Panc1 (cell line): Measurements from ENCODE around the gene VANGL2. TPM values are rescaled to one million over a fixed set of nuclear protein-coding genes. Genes with fewer than 3 reads are reported as not detected.

Source experiments
- ATAC-seq: fragments of 200-7000 bp; cut with Tn5 transposase; 2 replicates; pipeline ENCODE4 v1.9.1; 2020; ENCODE audit warnings: mild to moderate bottlenecking, moderate library complexity
- BruUV-seq: library from RNA; stranded (reverse); fragments of 400-500 nt; replicated peaks from 2 replicates; lab custom pipeline; 2021; lab: Mats Ljungman, UMichigan
- CTCF ChIA-PET: fragments of 300-600 bp; sonication (Branson Sonifier 250); formaldehyde crosslinking; loops from one replicate; lab custom pipeline; 2022; ENCODE audit warnings: antibody characterized with exemption; lab: Charles Lee
- POLR2A ChIA-PET: fragments of 300-600 bp; sonication (Branson Sonifier 250); formaldehyde crosslinking; loops from one replicate; lab custom pipeline; 2022; ENCODE audit warnings: antibody characterized with exemption; lab: Charles Lee
- DNase-seq: peaks from one replicate; pipeline ENCODE4 v3.0.0-alpha.2; 2010; ENCODE audit warnings: low read depth, low spot score
- H3K27ac ChIP-seq: 2 replicates; pipeline ENCODE4 v1.5.1; 2011; ENCODE audit warnings: mild to moderate bottlenecking, low read length, inconsistent platforms
- H3K27me3 ChIP-seq: fragments of 200-500 bp; sonication (Bioruptor generic); 2 replicates; pipeline ENCODE4 v1.6.0; 2014; ENCODE audit warnings: low read length, inconsistent platforms; ENCODE audit not compliant: control insufficient read depth, insufficient read depth
- H3K36me3 ChIP-seq: fragments of 200-500 bp; sonication (Bioruptor generic); 2 replicates; pipeline ENCODE4 v1.5.1; 2014; ENCODE audit warnings: inconsistent platforms, mild to moderate bottlenecking, low read length, moderate library complexity; ENCODE audit not compliant: control insufficient read depth, insufficient read depth
- H3K4me1 ChIP-seq: 2 replicates; pipeline ENCODE4 v1.5.1; 2011; ENCODE audit warnings: inconsistent platforms, mild to moderate bottlenecking, low read length, moderate library complexity; ENCODE audit not compliant: control insufficient read depth, insufficient read depth
- H3K4me3 ChIP-seq, 2 experiments: 2 replicates each; pipeline ENCODE4 v1.5.1; 2011 to 2012; ENCODE audit warnings: low read depth in 2 of 2, low read length in 2 of 2, mild to moderate bottlenecking in 2 of 2, inconsistent platforms in 1 of 2, moderate library complexity in 1 of 2
- H3K9me3 ChIP-seq: fragments of 200-500 bp; sonication (Bioruptor generic); 2 replicates; pipeline ENCODE4 v1.5.1; 2014; ENCODE audit warnings: low read depth, mild to moderate bottlenecking, inconsistent platforms, low read length, moderate library complexity; ENCODE audit not compliant: control insufficient read depth, insufficient read depth
- CTCF ChIP-seq: fragments of 450-650 bp; IDR thresholded peaks from 2 replicates; pipeline ENCODE4 v1.5.1; 2017; ENCODE audit warnings: mild to moderate bottlenecking
- POLR2AphosphoS5 ChIP-seq: IDR thresholded peaks from 2 replicates; pipeline ENCODE4 v1.6.1; 2012; ENCODE audit warnings: mild to moderate bottlenecking, low read depth, low read length, moderate library complexity
- REST ChIP-seq, 2 experiments: IDR thresholded peaks; 2 replicates each; pipeline ENCODE4 v1.6.1; 2011 to 2012; ENCODE audit warnings: low read depth in 2 of 2, control low read depth in 1 of 2, low read length in 1 of 2, mild to moderate bottlenecking in 1 of 2, moderate library complexity in 1 of 2; ENCODE audit not compliant: insufficient read depth in 1 of 2
- SIN3A ChIP-seq: IDR thresholded peaks from 2 replicates; pipeline ENCODE4 v1.6.1; 2012; ENCODE audit warnings: low read depth, mild to moderate bottlenecking, low read length, moderate library complexity, borderline replicate concordance; ENCODE audit not compliant: insufficient read depth
- TCF7L2 ChIP-seq: IDR thresholded peaks from 2 replicates; pipeline ENCODE4 v1.6.1; 2011; ENCODE audit warnings: mild to moderate bottlenecking, low read depth, low read length, inconsistent platforms
- in situ Hi-C: cut with HindIII; loops from 2 replicates; pipeline ENCODE4 v1.10.0; 2016; ENCODE audit warnings: low sequenced_read_pairs, low pct_unique_long_range_greater_than_20kb
- intact Hi-C: fragments of 100-400 bp; cut with micrococcal nuclease; formaldehyde crosslinking; loops from one replicate; pipeline ENCODE4 v1.10.0; 2022; ENCODE audit not compliant: unreplicated experiment
- total RNA-seq: library from RNA; stranded (reverse); gene quantifications from one replicate; pipeline ENCODE4 v1.2.1, GENCODE V29; 2021; ENCODE audit not compliant: unreplicated experiment

VANGL2 gene
- total RNA-seq, 1 experiment from 2014 or later = 0.10 TPM

GRCh38 chr1:160415696-160416290 lies 15.4 kb downstream of the VANGL2 start:
- POLR2A ChIA-PET = interaction anchor here (0.5 kb wide), 1 partner anchor 98 kb away, joined by 8 read pairs; no protein-coding TSS in a partner anchor
- no TSS peak for BruUV-seq

DNA sequence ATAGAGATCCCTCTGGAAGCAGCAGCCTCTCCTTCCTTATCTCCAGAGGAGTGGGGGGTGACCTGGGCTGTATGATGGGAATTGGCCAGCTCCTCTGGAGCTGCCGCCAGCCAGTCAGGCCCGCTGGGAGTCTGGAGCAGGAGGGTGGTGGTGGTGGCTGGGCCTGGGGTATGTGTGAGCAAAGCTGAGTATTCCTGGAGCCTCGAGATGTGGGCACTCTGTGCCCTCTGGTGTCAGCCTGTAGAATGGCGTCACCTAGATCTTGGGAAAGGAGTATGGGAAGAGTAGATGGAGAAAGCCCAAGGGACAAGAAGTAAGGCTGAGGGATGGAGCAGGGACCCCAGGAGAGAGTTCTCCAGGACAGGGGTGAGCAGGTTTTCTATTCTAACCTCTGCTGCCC lies 16.0 kb downstream of the VANGL2 start:
- BruUV-seq = no TSS peak
- no peak for TF ChIP-seq POLR2AphosphoS5
- no peak; the same call in 1 of the 2 replicates for TF ChIP-seq CTCF
- TF ChIP-seq TCF7L2 = no peak
- CTCF ChIA-PET = interaction anchor here (0.5 kb wide), 1 partner anchor 49 kb away, joined by 4 read pairs; the partner anchor contains the start of gene NHLH1
- no peak overlapping the region for H3K27ac ChIP-seq
- POLR2A ChIA-PET = no interaction called here
- DNase-seq = no peak
- in situ Hi-C loops (no loop called here), intact Hi-C loops (no loop called here)
- H3K4me3 ChIP-seq = no peak overlapping the region
- ATAC-seq = peak; percentile 91
- H3K4me1 ChIP-seq = no peaks in the 10 kb centered on the region
- H3K36me3 ChIP-seq = no peaks in the 10 kb centered on the region
- no peaks in the 10 kb centered on the region for H3K9me3 ChIP-seq
- peaks cover 2% of the 10 kb centered on the region; the same call in 1 of the 2 replicates for H3K27me3 ChIP-seq

More at GRCh38 chr1:160415696-160416290, 15.4 kb downstream of the VANGL2 start:
- Histone ChIP-seq H3K36me3 (no peaks in the 10 kb centered on the region), H3K4me3 (no peak overlapping the region), H3K4me1 (no peaks in the 10 kb centered on the region), H3K9me3 (no peaks in the 10 kb centered on the region), H3K27me3 (peaks cover 2% of the 10 kb centered on the region; the same call in 1 of the 2 replicates), H3K27ac (no peak overlapping the region)
- no peak for TF ChIP-seq TCF7L2
- no peak for TF ChIP-seq POLR2AphosphoS5
- TF ChIP-seq SIN3A = no peak
- TF ChIP-seq REST (IDR thresholded peaks at IDR 0.05; ENCODE audit: insufficient read depth in 1 of 2, low read depth in 2 of 2, low read length in 1 of 2) = no peak
- no peak for DNase-seq
- intact Hi-C loops = no loop called here
- in situ Hi-C loops = no loop called here
- CTCF ChIA-PET = no interaction called here
- 0 out of 2 replicates have a peak, but pooled peaks have one; percentile 7 for ATAC-seq

DNA sequence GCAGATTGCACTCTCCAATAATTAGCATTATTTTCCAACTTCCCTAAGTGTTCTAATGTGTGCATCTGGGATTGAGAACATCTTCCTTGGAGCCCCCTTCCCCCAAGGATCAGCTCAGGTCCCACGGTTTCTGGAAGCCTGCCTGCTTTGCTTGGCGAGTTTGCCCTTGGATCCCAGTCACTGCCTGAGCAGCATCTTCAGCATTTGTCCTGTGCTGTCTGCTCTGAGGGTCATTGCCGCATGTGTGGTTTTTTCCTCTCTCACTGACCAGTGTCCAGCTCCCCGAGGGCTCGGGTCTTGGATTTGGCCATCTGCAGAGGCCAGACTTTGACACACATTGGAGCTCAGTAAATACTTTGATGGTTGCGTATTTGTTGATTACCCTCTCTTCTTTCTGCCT lies 18.1 kb downstream of the VANGL2 start:
- Histone ChIP-seq H3K4me1 (no peaks in the 10 kb centered on the region), H3K4me3 (no peak overlapping the region), H3K9me3 (no peaks in the 10 kb centered on the region), H3K27ac (no peak overlapping the region), H3K36me3 (no peaks in the 10 kb centered on the region), H3K27me3 (peaks cover 2% of the 10 kb centered on the region; the same call in 1 of the 2 replicates)
- TF ChIP-seq TCF7L2 (no peak), CTCF (no peak), POLR2AphosphoS5 (no peak), REST (IDR thresholded peaks at IDR 0.05; ENCODE audit: insufficient read depth in 1 of 2, low read depth in 2 of 2, low read length in 1 of 2) (no peak), SIN3A (no peak)
- intact Hi-C loops (no loop called here), in situ Hi-C loops (no loop called here)
- ChIA-PET CTCF (interaction anchor here (1.0 kb wide), 1 partner anchor 10 kb away, joined by 9 read pairs; no protein-coding TSS in a partner anchor), POLR2A (no interaction called here)
- ATAC-seq = no peak
- no peak for DNase-seq
- no TSS peak for BruUV-seq
